Activated T-helper 1 cell treated with Interleukin-2 at 50 U/mL for 16 hours (primary cell): ENCODE data around the gene AKT3.

Source experiments
- DNase-seq: peaks from one replicate; pipeline ENCODE4 v3.0.0-alpha.2; 2020; ENCODE audit warnings: low read depth

Gene AKT3

DNA sequence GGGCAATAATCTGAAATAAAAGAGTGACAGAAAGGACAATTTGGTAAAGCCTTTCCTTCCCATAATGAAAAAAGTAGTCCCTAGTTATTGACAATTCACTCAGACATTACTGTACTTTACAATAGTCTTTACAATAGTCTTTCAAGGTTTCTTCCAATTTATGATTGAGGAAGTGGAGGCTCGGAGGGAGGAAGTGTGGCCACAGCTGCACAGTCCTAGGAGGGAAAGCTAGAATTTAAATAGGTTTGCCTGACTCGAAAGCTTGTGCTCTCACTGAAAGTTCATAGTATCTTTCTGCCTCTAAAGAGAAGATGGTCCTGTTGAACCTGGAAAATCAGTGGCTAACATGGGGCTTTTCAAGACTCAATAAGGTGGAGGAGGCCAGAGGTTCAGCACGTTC, 391.0 kb downstream of the AKT3 start:
- no peak for DNase-seq

DNA sequence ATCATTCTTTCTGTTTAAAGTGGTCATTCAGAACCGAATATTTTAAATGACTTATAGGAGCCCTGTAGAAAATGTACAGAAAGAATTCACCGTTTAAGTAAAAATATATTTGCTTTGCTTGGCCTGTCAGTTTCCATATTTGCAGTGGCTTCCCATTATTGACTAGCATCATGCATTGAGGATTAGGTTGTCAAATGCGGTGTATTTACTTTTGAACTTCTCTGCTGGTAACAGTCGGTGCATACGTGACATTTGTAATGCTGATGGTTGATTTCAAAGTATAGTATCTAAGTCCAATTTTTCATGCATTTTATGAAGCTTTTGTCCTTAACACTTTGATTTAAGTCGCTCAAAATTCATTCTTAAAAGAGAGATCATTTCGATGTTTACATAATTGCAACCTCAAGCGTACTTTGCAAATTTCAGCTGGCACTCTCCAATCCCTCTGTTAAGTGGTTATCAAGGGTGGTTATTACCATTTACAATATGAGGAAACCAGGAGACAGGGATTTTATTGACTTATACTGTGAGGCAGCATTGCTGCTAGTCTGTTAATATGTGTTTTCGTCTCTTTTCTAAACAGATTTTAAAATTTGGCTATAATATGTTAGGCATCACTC, 392.6 kb downstream of the AKT3 start:
- no peak for DNase-seq

DNA sequence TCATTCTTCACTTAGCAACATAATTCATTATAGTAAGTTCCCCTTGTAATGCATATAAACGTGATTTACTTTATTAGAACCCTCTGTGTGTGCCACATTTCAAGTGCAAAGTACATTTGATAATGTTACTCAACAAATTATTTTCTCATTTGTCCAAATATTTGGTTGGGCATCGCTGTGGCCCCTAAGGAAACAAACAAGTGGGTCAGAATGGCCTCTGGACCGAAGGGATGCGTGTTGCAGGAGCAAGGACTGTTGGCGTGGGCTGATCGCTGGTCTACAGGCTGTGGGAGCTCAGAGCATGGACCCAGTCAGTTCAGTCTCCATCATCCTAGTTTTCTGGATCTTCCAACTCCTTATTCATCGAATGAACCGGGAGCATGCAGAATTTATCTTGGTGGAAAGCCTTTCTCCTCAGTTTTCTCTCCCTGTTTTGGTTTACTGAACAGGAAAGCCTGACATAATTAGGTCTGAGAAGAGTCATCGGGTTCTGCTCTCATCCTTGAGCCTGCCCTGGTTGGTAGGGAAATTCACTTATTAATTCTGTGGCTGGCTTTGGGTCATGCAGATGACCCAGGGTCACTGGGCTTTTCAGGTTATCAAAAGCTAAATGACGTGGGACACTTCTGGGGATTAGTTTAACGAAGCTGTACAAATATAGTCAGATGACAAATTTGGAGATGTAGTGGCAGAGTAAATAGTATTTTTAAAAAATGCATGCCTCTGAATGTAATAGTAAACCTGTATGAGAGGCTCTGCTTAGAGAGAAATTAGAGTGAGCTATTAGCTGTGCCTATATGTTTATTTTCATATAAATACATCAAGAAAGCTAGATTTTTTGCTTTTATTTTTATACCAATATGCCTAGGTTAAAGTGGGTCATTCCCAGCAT, 394.0 kb downstream of the AKT3 start:
- no peak for DNase-seq

DNA sequence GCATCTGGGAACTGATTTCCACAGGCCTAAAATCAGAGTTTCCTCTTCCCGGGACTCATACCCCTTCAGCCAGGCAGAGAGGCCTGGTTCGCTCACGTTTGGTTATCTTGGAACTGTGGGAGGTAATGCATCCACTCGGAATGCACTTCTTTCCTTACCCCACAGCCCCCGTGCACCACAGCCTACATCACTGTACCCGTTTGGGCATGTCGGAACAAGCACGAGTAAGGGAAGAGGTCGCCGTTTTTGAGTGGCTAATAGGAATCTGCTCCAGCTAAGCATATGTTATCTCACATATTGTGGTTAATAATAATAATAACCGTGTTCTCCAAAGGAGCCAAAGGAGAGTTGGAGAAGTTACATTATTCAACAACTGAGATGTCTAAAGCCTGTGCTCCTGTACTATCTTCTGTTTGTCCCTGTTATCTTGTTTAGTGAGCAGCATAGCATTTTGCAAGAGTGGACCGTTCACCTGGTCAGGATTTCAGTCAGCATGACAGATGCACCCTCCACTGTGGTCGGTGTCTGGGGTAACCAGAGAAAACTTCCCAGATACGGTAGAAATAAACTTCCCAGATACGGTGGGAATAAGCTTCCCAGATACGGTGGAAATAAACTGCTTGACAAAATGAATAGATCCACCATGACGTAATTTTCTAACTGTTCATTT, 395.6 kb downstream of the AKT3 start:
- no peak for DNase-seq

DNA sequence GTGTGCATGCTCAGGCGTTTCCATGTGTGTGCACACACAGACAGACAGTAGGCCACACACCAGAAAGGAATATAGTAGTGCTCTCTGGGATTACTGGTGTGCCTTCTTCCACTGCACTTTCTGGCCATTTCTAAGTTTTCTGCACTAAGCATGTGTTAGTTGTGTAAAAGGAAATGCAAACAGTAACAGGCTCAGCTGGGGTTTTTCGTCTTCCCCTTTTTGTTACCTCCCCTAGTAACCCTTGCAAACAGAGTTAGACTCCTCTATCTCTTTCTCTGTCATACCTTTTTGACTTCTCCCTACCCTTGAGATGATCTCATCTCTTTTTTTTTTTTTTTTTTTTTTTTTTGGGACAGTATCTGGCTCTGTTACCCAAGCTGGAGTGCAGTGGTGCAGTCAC, 398.0 kb downstream of the AKT3 start:
- no peak for DNase-seq

DNA sequence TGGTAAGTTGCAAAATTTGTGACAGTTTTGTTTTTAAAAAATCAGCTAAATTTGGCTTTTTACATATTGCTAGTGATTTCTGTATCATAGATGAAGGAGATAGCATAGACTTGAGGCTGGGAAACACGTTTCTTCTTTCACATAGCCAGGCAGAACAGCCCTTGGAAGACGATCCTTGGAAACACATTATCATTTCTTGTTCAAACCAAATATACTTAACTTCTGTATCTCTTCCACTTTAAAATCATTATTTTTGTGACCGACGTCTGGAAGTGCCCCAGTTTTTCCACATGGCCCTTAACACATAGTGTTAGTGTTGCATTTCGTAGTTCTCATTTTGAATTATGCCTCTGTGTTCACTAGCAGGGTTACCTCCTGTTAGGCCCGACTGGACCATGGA, 400.7 kb downstream of the AKT3 start:
- DNase-seq: no peak

DNA sequence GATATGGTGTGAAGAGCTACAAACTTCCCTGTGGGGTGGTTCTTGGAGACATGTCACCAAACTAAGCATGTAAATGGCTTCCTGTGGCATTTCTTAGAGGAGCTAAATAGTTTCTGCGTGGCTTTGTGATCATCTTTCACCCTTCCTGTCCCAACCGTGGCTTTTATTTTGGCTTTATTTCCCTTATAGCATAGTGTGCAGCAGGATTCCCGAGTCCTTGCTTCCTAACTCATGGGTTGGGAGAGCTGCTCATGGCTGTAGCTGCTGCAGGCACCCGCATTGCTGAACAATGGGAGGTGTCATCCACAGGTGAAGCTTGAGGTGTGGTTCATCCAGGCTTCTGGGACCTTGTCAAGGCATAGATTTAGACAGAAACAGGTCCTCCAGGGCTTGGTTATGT, 402.2 kb downstream of the AKT3 start:
- DNase-seq: no peak

DNA sequence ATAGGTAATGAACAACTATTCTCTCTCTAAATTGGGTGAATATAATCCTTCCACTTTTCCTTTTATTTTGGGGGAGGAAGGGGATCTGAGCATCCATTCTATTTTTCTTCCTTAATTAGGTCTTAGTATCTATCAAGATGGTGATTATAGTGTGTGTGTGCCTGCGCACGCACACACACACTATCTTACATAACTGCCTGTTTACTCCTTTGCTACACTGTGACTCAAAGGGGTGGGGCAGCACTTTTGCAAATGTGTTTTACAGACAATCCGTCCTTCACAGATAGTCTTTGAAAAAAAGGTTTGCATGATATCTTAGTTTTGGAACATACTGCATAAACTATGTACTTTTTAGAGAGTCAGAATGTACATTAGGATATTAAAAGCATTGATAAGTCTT, 402.7 kb downstream of the AKT3 start:
- no peak for DNase-seq

DNA sequence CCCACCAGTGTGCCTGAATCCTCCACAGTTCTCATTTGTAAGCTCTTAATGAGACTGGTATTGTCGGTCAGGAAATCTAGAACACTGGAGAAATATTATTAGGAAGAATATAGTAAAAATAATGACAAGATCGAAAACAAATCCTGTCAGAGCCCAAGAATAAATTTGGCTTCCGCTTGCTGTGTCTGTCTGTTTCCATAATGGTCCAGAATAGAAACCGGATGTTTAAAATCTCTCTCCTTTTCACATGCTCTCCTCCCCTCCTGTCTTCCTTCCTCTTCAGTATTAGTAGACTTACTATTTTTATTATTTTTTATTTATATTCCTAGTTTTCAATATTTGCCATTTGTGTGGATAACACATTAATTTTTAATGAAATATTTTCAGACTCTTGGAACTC, 406.5 kb downstream of the AKT3 start:
- DNase-seq: no peak

DNA sequence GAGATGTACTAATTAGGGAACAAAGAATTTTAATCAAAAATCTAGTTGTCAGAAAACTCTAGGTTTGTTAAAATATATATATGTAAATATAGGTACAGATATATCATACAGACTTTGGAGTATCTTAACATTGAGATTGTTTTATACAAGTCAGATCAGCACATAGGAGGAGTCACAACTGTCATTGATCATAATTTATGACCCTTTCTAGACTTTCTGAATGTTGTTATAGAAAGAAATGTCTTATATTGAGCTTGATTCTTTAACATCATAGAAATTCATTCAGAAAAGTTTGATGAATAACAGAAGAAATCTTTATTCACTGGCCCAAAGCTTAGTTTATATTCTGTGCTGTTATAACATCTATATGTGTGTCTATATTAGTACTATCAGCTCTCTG, 408.4 kb downstream of the AKT3 start:
- DNase-seq: no peak

DNA sequence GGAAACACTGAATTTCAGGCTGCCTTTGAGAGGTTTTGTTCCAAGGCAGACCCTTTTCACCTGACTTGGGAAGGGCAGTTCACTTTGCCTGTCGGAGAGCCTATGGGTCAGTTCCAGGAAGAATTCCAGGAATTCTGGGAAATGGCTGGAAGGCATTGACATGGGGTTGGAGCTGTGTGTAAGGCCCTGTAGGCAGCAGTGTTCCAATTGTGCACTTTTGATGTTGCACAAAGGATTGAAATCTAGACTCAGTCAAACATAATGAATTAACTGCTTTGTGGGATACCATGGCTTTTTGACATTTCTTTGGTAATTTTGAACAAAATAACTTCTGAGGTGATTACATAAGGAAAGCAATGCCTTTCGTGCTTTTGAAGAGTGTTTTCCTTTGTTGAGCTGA, 409.6 kb downstream of the AKT3 start:
- DNase-seq: no peak

DNA sequence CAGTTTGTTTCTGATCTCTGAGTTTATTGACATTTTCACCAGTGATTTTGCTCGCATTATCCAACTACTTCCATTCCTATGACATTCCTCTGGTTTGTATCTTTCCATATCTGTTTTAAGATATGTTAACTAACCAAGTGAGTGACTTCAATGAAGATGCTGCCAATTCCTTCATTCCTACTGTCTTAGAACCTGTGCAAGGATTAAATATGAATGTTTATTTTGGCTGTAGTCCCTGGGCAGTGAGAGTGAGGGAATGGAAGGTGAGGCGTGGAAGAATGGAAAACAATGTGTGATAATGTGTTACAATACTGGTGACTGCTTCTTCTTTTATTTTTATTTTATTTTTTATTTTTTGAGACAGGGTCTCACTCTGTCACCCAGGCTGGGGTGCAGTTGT, 411.2 kb downstream of the AKT3 start:
- DNase-seq: no peak
